HG03558 (cell line): ENCODE measurements around the gene GAB1.

Experiments
- ATAC-seq: cut with Tn5 transposase; IDR thresholded peaks from one replicate; pipeline ENCODE4 v1.9.1; 2021; ENCODE audit warnings: moderate number of reproducible peaks; ENCODE audit not compliant: unreplicated experiment; ENCODE audit errors: extremely low read depth

The GAB1 gene

GRCh38 chr4:143382596-143382995 lies 45.9 kb downstream of the GAB1 start:
- ATAC-seq, result no peak

- no peak for ATAC-seq
These were observed 46.4 kb downstream of the GAB1 start for GRCh38 chr4:143383005-143383574.

- no peak for ATAC-seq
These were observed 47.8 kb downstream of the GAB1 start for GRCh38 chr4:143384381-143384994.

GRCh38 chr4:143386812-143387211 lies 50.1 kb downstream of the GAB1 start:
- no peak for ATAC-seq

DNA sequence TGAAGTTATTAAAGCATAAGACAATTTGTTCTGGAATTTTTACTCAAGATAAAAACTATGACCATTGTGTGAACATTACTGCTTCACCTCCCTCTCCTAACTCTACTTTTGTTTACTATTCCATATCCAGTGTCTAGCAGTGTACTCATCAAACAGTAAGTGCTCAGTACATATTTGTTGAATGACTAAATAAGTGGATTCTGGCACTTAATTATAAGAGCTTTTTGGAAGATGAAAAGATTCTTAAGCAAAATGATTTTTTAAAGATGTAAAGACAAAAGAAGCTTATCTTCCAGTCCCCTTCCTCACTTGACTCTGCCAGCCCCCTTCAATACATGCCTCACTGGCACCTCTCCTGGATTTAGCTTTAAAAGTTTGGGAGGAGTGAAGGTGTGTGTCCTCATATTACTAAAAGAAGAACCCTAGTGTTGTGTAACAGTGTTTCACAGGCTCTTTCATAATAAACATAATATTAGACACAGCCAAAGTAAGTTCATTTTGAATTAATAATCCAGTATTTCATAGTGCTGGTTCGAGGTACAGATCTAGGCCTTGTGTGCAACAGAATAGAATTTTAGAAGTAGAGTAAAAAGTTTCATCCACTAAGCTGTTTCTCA lies 53.0 kb downstream of the GAB1 start:
- no peak for ATAC-seq

DNA sequence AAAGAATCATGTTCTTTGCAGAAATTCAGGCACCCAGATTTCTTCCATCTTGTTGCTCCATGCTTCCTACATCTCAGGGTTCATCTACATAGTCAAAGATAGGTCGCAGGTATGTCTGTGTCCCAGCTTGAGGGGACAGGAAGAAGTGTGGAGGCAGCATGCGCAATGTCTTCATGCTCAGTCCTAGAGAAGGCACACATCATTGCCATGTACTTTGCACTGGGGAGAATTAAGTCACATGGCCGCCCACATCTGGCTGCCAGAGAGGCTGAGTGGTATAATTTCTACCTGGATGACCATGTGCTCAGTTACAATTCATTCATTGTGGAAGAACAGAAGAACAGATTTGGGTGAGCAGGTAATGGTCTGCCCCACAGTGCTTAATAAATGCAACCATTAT lies 54.1 kb downstream of the GAB1 start:
- no peak for ATAC-seq

DNA sequence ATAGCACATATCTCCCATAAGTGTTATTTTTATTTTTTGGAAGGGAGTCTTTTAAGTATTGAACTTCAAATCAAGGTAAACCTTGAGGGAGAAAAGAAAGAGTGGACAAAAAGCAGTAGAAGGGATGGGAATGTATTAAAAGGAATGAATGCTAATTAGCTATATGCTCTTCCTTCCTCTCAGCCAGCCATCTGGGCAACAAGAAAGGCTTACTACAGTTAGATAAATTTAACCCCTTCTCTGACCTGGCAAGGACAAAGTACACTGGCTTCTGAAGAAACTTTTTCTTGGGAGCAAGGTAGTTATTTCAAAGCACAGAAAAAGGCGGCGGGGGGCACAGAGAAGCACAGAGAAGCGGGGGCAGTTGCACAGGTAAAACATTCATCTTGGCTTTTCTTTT lies 54.6 kb downstream of the GAB1 start:
- ATAC-seq, result no peak

GRCh38 chr4:143391895-143392294 lies 55.2 kb downstream of the GAB1 start:
- no peak for ATAC-seq

- ATAC-seq, result no peak
These were observed 56.5 kb downstream of the GAB1 start for GRCh38 chr4:143393195-143393594.

GRCh38 chr4:143394739-143395453 lies 58.2 kb downstream of the GAB1 start:
- ATAC-seq, result no peak

- no peak for ATAC-seq
These were observed 60.0 kb downstream of the GAB1 start for GRCh38 chr4:143396695-143397094.

- no peak for ATAC-seq
These were observed 60.7 kb downstream of the GAB1 start for GRCh38 chr4:143397335-143397734.

- ATAC-seq, result no peak
These were observed 61.2 kb downstream of the GAB1 start for GRCh38 chr4:143397887-143398286.

DNA sequence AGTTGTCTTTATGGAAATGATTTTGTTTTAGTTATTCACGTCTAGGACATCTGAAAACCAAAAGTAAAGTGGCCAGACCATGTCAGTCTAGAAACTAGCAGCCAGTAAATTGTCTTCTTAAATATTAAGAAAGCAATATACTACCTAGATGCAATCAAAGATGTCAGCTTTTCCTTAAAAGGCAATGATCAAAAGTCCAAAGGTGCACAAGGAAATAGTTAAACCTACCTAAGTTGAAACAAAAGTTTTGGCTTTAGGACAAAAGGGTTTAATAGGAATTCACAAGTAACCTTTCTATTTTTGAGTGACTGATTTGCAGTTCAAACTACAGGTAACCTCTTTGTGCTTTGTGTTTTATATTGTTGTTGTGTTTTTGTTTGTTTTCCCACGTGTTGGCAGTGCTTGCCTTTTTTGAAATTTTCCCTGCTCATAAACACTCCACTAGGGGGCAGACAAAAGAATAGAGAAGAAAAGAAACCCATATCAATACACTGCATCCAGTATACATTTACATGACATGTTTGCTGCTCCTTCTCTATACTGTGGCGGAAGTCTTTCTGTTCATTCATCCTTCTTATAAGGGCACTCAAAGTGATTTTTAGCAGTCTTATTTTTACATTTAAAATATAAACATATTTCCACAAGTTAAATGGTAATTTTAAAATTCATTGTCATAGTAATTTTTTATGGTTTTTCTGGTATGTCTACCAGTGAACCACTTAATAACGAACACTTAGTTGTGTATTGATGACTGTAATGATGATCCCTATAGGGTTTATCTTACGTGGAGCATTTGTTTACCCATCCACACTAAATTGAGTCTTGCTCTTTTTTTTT lies 62.7 kb downstream of the GAB1 start:
- no peak for ATAC-seq

DNA sequence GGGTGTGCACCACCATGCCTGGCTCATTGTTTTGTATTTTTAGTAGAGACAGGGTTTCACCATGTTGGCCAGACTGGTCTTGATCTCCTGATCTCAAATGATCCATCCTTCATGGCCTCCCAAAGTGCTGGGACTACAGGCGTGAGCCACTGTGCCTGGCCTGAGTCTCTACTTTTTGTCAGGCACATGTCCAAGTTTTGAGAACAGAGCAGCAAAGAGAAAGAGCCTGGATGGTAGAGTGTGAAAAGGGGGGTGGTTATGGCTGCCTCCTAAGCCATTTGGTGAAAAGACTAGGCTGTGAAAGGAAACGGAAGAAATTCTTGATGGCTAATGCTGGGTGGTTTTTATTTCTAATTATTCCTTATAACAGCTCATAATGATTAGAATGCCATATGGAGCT lies 63.4 kb downstream of the GAB1 start:
- no peak for ATAC-seq

DNA sequence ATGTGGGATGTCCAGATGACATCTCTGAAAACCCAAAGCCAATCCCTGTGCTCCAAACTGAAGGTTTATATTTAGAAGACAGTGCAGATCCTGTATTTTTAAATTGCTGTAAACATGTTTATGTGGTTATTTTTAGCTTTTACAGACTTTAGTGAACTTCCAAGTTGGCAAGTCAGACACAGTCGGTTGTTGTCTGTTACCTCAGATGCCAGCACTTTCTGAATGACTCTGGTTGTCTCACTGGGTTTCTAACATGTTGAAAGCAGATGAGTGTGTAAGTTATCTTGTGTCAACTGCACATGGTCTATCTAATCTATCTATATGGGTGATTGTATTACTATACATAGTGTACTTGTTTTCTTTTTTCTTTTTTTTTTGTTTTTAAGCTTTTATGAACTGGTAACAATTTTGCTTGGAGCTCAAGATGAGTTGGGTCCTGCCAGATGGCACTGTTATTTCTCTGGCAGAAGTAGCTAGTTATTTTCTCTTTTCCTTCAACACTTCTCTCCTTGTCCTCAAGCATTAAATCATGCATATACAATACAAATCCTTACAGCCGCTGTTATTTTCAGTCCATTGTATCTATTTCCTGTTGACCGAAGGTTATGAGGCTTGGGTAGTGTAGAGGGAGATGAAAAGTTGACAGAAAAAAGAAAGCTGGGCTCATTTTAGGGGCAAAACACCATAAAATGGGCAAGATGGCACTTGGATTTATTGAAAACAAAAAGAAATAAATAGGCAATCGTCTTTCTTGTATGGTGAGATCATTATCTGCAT lies 66.3 kb downstream of the GAB1 start:
- ATAC-seq, result peak; percentile 20

GRCh38 chr4:143403553-143403820 lies 66.8 kb downstream of the GAB1 start:
- ATAC-seq, result no peak

DNA sequence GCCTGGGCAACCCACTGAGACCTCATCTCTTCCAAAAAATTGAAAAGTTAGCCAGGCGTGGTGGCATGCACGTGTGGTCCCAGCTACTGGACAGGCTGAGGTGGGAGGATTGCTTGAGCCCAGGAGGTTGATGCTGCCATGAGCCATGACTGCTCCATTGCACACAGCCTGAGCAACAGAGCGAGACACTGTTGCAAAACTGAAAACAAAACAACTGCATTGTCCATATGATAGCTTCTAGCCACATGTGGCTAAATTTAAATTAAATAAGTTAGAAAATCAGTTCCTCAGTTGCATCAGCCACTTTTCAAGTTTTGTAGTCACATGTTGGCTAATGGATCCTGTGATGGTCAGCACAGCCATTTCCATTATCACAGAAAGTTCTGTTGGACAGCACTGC lies 67.9 kb downstream of the GAB1 start:
- peak; percentile 82 for ATAC-seq

- no peak for ATAC-seq
These were observed 68.5 kb downstream of the GAB1 start for GRCh38 chr4:143405075-143405730.

- no peak for ATAC-seq
These were observed 69.8 kb downstream of the GAB1 start for GRCh38 chr4:143406523-143406922.
